ENCODE measurements around the gene GJB1.
"Not testable (repeated sequence)": the region's sequence is repeated elsewhere in the genome, so short reads cannot be mapped to it uniquely, and the experiment has no call there.

DNA sequence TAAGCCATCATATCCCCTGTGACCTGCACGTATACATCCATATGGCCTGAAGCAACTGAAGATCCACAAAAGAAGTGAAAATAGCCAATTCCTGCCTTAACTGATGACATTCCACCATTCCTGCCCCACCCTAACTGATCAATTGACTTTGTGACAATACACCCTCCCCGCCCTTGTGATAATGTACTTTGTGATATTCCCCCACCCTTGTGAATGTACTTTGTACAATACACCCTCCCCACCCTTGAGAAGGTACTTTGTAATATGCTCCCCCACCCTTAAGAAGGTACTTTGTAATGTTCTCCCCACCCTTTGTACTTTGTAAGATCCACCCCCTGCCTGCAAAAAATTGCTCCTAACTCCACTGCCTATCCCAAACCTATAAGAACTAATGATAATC, 49.3 kb downstream of the GJB1 start:
- not testable (repeated sequence) for TF ChIP-seq KAT7 (CRISPR knock-in tag; IDR thresholded peaks at IDR 0.05; ENCODE audit: borderline replicate concordance)
- TF ChIP-seq, protein P1, sequence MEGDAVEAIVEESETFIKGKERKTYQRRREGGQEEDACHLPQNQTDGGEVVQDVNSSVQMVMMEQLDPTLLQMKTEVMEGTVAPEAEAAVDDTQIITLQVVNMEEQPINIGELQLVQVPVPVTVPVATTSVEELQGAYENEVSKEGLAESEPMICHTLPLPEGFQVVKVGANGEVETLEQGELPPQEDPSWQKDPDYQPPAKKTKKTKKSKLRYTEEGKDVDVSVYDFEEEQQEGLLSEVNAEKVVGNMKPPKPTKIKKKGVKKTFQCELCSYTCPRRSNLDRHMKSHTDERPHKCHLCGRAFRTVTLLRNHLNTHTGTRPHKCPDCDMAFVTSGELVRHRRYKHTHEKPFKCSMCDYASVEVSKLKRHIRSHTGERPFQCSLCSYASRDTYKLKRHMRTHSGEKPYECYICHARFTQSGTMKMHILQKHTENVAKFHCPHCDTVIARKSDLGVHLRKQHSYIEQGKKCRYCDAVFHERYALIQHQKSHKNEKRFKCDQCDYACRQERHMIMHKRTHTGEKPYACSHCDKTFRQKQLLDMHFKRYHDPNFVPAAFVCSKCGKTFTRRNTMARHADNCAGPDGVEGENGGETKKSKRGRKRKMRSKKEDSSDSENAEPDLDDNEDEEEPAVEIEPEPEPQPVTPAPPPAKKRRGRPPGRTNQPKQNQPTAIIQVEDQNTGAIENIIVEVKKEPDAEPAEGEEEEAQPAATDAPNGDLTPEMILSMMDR (IDR thresholded peaks at IDR 0.05 in 2 of 3, conservative IDR thresholded peaks at IDR 0.05 in 1 of 3; ENCODE audit: insufficient read depth in 2 of 3, low read depth in 1 of 3, low read length in 3 of 3), result not testable (repeated sequence)

All from K562 (cell line).